Measurements from ENCODE around the gene ZNF536.

DNA sequence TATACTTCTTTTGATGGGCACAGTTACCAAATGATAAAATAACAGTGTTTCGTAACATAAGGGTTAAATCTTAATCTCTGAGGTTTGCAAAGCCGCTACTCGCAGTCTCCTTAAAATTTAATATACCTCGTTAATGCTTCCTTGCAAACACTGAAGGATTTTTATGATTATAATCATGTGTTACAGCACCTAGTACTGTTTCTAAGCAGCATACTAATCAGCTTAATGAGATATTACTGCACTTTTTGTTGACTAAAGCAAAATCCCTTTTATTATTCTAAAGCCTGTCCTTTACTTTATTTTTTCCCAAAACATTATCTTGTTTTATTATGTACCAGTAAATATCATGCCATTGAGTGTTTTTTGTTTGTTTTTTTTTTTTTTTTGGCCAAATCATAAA lies 70.5 kb downstream of the ZNF536 start:
- TF ChIP-seq EP300 (IDR thresholded peaks at IDR 0.05) = no peak
- TF ChIP-seq, protein P1, sequence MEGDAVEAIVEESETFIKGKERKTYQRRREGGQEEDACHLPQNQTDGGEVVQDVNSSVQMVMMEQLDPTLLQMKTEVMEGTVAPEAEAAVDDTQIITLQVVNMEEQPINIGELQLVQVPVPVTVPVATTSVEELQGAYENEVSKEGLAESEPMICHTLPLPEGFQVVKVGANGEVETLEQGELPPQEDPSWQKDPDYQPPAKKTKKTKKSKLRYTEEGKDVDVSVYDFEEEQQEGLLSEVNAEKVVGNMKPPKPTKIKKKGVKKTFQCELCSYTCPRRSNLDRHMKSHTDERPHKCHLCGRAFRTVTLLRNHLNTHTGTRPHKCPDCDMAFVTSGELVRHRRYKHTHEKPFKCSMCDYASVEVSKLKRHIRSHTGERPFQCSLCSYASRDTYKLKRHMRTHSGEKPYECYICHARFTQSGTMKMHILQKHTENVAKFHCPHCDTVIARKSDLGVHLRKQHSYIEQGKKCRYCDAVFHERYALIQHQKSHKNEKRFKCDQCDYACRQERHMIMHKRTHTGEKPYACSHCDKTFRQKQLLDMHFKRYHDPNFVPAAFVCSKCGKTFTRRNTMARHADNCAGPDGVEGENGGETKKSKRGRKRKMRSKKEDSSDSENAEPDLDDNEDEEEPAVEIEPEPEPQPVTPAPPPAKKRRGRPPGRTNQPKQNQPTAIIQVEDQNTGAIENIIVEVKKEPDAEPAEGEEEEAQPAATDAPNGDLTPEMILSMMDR (IDR thresholded peaks at IDR 0.05) = no peak

Data from tibial nerve (tissue), 4 donors.